Hindlimb muscle (tissue), 1 donor: Measurements from ENCODE around the gene GSX2. TPM values are rescaled to one million over a fixed set of nuclear protein-coding genes. Genes with fewer than 3 reads are reported as not detected.
A peak's percentile ranks its signal among the peaks of the same experiment; 100 is the strongest.

Experiments
- DNase-seq: peaks from one replicate; pipeline ENCODE4 v3.0.0-alpha.2; 2013
- polyA plus RNA-seq: library from polyadenylated mRNA; unstranded; fragments of 120-200 nt; gene quantifications from one replicate; pipeline ENCODE4 v1.2.1, GENCODE V29; 2013; ENCODE audit not compliant: insufficient read length

GSX2 gene
- polyA plus RNA-seq, 1 donor, result not detected

DNA sequence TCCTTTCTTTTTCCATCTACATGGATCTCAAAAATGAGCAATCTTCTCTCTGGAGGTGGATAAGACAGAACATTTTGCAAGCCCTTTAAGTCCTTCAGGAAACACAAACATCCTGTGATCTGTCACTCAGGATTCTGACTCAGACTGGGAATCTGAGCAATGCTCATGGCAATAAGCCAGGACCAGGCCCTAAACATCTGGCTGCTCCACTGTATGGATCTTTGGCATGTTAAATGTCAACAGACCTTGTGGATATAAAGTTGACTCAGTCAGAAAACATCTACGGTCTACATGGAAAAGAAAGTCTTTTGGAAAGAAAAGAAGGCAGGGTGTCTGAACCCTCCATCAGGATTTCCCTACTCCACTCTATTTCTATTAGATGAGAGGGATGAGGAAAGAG, 17.8 kb upstream of the GSX2 start:
- DNase-seq, result no peak

DNA sequence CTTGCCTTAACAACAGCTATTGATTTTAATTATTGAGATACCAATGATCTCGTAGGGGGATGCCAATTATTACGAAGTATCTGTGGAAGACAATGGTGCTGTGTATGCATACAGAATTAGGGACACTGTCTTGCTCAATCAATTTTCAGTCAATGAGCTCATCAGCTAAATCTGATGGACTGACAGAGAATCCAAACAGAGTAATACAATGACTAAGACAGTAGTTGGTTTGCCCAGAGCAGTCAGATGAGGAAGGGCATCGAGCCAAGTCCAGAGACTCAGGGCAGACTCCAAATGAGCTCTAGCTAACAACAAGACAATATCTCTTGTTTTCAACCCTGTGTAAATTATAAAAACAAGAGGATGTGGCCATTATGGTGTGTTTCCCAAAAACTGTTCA, 14.7 kb upstream of the GSX2 start:
- no peak for DNase-seq

DNA sequence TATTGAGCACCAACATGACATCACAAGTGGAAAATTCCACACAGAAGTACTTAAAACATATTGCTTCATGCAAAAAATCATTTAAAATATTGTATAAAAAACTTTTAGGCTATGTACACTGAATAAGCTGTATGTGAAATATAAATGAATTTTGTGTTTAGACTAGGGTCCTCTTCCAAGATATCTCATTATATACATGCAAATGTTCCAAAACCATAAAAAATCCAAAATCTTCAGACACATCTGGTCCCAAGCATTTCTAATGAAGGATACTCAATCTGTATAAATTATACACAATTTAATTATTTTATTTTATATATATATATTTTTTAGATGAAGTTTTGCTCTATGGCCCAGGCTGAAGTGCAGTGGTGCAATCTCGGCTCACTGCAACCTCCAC, 10.1 kb upstream of the GSX2 start:
- no peak for DNase-seq

DNA sequence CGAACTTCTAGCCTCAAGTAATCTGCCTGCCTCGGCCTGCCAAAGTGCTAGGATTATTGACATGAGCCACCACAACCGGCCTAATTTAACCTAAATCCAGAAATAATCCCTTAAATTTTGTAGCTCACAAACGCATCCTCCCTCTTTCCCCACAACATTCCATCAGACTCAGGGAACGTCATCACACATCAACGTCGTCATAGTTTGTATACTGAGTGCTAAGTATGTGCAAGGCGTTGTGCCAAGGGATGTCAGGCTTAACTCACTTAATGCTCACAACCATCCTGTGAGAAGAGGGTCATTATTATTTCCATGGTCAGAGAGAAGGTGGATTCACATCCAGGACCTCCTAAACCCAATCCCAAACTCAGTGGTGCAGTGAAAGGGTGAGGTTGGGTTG, 9.6 kb upstream of the GSX2 start:
- DNase-seq, result no peak

DNA sequence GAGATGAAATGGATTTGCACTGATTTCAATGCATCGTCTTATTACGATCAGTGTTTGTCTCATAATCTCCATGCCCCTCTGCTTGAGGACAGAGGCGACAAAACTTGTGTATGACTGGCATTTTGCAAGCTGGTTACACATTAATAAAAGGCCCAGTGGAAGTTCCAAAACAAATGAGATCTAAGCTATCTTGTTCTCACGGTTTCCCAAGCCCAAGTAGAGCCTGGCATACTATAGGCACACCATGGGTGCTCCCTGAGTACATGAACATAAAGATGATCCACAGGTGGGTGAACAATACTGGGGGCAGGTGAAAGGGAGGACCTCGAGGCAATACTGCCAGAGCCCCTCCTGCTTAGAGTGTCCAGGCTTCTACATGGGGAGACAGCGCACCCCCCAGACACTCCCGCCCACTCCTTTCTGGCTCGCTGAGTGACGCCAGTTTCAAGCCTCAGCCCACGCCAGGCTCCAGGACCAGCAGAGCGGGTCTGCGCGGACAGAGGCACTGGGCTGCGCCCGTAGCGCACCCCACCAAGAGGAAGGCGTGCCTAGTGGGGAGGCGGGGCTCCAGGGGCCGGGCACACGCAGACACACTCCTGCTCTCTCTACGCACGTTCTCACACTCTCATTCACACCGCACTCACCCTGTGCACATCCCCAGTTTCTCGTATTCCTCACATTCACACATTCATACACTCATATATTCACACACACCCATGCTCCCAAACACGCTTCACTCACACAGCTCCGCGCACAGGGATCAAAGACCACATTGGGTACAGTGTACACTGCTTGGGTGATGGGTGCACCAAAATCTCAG, 8.9 kb upstream of the GSX2 start:
- DNase-seq, result no peak

DNA sequence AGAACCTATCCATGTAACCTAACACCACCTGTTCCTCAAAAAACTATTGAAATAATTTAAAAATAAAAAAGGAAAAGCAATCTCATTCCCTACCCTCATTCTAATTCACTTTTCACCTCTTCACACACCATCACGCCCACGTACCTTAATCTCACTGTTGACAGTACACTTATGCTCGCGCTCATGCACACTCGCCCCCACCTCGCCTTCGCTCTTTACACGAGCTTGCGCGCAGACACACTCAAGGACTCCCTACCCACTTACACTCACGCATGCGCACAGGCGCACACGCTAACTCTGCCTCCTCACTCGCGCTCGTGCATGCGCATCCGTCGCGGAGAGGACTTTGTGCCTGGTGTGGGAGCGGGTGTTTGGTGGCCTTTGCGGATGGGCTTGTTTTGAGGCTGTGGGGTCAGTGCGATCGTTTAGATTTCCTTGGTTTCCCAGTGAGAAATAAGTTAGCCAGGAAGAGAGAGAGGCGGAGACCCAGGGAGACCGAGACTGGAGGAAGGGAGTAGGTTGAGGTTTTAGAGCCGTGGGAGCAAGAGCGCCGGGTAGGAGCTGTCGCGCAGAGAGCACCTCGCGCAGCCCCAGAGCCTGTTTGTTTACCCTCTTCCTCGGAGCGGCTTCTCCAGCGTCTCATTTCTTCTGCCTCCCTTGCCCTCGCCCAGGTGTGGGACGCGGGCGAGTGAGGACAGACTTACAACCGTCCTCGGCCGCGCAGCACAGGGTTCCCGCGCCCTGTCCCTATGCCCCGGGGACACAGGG, 8.1 kb upstream of the GSX2 start:
- peak; percentile 76 for DNase-seq

DNA sequence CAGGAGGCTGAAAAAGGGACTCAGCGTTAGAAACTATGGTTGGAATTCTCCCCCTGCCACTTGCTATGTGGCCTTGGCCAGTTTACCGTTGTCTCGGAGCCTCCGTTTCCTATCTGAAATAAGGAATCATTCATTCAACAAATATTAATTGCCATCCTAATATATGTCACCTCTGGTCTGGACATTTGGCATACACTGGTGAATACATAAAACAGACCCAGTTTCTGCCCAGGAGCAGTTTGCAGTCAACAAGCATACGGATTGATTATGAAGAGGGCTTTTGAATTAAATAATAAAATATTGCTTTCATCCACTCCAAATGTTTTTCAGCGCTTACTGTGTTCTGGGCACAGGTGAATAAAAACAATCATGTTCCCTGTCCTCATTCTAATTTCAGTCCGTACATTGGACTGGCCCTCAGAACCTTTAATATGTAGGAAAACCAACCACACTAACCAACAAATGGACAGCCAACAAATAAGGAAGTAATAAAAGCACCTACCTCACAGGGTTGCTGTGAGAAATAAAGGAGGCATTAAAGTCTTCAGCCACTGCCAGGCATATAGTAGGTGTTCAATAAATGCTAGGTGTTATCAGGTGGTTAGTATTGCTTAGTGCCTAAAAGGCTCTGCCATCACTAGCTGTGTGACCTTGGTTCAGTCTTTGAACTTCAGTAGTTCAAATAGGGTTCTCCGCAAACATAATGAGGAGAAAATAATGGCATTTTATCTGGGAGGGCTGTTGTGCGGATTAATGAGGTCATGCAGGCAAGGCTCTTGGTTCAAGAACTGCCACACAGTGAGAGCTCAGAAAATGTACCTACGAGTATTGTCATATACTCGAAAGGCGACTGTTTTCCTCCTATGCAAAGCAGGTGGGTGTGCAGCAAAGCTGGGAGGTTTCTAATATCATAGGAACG, 7.3 kb upstream of the GSX2 start:
- no peak for DNase-seq

DNA sequence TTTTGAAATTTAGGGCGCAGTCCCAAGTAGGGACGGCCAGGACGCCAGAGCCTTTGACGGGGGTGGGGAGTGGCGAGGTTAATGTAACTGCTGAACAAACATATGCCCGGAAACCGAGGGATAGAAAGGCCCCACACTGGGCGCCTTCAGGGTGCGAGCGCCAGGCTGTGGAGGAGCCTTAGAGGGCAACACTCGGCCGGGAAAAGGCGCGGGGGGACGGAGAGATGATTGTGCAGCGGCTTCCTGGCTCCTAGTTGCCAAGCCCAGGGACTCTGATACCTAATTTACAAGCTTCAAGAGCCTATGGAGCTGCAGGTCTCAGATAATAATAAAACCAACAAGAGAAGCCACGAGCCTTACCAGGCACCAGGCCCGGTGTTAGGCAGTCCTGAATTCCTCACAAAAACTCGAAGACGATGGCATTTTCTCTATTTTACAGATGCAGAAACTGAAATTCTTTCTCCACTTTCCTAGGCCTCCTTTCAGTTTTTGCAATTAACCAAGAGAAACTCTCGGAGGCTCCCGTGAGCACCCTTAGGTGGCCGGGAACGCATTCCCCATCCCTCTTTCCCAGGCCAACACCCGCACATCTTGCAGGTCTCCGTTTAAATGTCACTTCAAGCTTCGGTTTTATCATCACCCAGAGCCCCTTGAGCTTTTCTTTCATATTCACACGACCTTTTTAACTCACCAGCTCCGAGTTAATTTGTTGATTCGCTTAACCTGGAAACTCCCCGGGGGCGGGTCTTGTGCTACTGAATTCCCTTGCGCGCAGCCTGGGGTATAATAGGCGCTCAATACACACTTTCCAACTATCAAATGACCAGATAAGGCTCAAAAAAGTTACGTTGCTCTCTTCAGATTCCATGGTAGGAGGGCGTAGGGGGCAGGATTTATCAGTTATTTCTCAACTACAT, 6.4 kb upstream of the GSX2 start:
- DNase-seq, result no peak

DNA sequence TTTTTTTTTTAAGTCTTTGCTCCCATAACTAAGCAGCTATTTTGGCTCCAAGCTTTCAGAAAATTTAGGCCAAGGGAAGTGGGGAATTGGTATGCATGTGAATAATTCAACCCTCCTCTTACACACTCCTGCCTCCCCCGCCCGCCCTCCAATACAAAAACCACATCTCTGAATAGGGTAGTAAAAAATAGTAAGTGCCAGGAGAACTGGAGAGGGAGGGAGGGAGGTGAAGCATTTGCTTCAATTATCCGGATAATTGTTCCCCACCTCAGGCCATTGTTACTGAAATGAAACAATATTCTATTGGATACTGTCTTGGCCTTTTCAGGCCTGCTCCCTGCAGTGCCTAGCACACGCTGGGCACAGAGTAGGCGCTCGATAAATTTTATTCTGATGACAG, 5.5 kb upstream of the GSX2 start:
- DNase-seq, result no peak

DNA sequence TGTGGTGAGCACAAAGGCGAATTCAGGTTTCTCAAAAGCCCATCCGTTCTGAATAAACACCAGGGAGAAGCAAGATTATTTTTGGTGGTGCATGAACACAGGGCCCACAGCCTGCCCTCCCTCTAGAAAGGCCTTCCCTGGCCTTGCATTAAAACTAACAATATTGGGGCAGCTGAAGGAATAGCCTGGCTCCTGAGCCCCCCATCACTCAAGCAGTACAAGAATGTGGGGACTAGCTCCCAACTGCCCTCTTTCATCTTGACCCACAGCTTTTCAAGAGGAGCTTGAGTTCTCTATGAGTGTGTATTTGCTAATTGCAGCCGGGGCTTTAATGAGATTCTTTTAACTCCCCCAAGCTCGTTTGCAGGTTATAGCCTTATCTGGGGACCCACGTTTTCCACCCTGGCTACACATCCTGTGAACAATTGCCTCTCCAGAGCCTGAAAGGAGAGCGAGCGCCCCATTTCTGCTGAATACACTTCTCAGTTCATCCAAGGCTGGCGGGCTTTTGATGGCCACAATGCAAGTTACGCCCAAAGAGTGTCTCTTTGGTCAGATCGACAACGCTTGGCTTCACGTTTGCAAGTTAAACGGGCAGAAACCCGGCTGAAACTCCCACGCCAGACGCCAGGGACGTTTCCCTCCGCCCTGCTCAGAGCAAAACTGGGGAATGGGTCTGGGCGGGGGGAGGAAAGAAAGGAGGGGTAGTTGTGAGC, 4.7 kb upstream of the GSX2 start:
- DNase-seq, result no peak

DNA sequence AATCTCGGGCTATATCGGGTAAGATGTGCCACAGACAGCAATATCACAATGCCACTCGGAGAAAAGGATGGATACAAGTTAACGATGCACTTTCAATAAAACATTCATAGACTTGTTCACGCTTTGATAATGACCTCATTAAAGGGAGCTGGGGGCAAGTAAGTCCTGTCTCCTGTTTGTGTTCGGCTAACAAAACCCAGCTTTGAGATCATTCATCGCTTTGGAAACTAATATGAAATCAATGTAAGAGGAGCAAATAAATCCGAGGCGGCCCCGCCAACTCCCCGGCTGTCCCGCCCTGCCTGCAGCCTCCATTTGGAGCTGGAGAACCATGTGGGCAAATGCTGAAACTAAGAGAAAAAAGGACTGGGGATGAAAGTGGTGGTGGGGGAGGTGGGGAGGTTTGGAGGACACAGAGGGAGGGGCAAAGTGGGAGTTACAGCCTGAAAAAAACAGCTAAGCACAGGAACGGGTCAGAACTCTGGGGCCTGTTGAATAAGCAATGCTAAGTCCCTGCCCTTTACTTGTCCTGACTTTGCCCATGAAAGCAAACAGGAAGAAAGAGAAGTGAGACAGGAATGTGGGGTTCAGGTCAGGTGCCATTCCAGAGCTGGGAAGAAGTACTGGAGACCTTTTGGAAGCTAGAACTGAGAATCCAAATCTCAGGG, 3.5 kb upstream of the GSX2 start:
- DNase-seq, result no peak

DNA sequence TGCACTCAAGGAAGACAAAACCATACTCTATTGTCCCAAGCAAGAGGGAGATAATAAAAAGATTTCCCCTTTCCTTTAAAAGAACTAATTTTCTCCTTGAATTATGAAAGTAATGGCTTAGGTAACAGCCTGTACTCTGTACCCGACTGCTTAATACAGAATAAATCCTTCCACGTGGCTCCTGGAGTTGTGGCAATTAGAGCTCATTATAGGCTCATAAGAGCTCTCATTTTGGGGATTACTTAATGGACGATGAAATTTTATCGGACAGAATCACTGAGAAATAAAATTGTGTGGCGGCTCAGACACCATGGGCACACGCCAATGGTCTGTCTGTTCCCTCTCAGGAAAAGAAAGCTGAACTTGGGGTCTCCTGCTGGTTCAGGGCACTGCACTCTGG, 2.8 kb upstream of the GSX2 start:
- DNase-seq, result no peak

DNA sequence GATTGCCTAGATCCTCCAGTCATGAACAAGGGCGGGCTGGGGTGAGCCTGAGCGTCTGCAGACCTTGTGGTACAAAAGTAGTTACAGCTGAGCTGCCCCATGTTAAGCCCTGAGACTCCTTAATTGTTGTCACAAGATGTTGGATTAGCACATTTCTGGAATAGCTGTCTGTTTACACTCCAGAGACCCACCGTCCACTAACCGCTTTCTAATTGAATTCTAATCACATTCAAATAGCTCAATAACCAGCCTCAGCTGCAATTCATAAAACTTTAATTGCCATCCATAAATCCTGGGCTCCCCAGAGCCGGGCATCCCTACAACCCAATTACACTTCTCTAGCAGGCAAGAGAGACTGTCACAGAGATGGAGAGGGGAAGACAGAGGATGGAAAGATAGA, 1.6 kb upstream of the GSX2 start:
- DNase-seq, result no peak

DNA sequence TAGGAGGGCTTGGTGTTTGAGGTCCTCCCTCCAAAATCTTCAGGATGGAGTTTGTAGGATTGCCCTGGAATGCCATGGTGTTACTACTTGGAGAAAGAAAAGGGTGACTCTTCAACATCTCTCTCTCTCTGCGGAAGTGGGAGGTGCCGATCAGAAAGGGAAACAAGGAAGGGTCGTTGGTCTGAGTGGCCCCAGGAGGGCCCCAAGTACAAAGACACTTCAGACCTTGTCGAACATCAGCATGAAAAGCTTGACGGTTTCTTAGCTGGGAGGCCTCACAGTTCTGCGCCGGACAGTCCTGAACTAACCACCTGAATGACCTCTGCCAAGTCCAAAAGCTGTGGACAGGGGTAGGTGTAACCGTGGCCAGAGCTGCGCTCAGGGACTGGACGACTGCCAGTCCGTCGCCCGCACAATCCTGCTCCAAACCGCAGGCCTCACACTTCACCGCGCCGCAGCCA, 646 bp upstream of the GSX2 start:
- no peak for DNase-seq

DNA sequence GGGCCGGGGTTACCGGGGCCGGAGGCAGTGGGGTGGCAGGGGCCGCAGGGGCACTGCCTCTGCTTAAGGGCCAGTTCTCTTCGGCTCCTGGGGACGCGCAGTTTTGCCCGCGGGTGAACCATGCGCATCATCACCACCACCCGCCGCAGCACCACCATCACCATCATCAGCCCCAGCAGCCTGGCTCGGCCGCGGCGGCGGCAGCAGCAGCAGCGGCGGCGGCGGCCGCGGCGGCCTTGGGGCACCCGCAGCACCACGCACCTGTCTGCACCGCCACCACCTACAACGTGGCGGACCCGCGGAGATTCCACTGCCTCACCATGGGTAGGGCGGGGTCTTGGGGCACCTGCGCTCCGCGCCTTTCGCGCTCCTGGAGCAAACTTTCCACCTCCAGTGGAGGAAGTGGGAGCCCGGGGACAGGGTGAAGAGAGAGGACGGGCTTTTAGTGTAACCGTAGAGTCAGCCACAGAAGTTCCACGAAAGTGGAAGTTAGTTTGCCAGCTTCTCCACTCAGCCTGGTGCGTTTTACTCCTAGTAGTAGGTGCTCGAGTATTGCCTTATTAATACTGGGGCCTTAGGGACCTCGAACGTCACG, 729 bp downstream of the GSX2 start:
- DNase-seq, result no peak

DNA sequence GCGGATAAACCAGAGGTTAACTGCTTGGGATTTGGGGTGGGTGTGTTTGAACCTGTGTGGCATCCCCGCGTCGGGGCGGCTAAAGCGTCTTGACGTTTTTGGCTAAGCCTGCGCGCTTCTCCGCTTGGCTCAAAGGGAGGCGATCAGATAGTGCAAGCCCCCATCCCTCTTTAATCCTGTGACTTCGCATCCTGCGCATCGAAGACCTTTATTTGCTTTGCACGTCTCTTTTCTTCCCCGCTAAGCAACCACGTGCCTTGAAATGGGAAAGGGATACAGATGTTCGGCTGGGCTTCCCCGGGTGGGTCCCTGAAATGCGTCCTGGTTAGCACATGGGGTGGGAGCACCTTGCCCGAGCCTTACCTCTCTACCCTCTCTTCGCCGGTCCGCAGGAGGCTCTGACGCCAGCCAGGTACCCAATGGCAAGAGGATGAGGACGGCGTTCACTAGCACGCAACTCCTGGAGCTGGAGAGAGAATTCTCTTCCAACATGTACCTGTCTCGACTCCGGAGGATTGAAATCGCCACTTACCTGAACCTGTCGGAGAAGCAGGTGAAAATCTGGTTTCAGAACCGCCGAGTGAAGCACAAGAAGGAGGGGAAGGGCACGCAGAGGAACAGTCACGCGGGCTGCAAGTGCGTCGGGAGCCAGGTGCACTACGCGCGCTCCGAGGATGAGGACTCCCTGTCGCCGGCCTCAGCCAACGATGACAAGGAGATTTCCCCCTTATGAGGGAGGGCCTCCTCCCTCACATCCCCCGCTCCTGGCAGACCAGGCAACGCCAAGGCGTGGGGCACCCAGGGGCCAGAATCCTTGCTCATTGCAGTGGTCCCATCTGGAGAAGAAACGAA, 1.5 kb downstream of the GSX2 start:
- no peak for DNase-seq

DNA sequence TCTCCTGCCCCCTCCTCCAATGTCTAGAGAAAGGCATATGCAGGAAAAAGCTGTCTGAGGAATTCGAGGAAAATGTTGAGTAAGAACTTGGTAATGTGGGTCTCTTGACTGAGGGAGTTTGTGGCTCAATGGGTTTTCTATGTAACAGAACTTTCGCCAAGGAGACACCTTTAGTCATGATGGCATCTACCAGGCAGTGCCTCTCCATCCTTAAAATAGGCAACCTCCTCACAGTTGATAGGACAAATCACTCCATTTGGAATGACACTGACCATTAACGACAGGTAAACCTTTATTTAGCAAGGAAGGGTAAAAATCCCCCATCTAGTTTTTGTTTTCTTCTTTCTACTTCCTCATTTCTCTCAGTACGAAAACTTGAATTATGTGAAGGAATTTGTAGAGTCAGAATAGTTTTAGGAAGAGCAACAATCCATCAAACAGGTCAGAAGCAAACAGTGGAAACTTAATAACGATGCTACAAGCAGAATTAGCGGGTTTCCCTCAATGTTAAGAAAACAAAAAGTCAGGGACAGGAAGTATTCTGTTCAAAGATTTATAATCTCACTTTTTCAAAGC, 2.7 kb downstream of the GSX2 start:
- DNase-seq, result no peak

DNA sequence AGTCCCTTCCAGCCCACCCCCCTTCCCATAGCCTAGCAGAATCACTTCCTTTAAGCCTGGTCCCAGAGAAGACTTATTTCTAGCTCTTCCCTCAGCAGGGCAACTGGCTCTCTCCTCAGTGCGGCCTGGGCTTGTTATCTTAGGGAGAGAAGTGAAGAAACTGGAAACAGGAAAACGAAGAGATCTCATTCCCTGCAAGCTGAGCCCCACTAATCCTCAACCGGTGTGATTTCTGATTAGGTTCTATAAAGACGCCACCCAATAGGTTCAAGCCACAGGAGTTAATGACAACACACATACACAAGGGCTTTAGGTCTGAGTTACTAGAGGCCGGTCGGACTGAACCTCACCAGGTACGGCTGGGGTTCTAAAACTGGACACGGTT, 3.2 kb downstream of the GSX2 start:
- DNase-seq, result no peak

DNA sequence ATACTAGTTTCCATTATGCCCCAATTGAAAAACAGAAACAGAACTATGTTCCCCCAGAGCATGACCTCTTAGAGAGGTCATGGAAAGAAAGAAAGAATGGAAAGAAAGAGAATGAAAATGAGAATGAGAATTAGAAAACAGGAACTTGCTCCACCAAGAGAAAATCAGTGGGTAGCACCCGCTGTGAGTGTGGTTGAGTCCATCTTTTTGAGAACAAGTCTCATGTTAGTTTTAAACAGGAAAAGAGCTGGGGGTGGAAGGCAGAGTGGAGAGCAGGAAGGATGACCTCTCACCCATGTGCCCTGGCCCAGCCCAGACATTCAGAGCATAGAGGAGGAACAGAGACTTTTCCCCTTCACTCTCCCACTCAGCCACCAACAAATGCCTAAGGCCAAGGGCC, 4.9 kb downstream of the GSX2 start:
- no peak for DNase-seq
